Heart left ventricle (tissue), 13 donors: ENCODE results near the gene TUBB2A.

Experiments used
- CTCF ChIP-seq, 12 donors: fragments of 200-600 bp; sonication (generic) in 4 of 12; IDR thresholded peaks; one replicate each; pipeline versions ENCODE4 v1.5.0 to v1.8.0; 2018 to 2022; ENCODE audit warnings: antibody characterized with exemption in 12 of 12, mild to moderate bottlenecking in 5 of 12
- POLR2A ChIP-seq, 2 donors: fragments of 450-650 bp; IDR thresholded peaks; one replicate each; pipeline ENCODE4 v1.6.1; 2017; ENCODE audit warnings: antibody characterized with exemption in 2 of 2, mild to moderate bottlenecking in 2 of 2, moderate library complexity in 2 of 2
- donor health status: ischemic (EF 13 %, LVEDD 7.1; RV severe dilation, severe dysfunction).
- donor health status: DM: no; HTN: yes; CAD: no.
- donor health status: DM: no; HTN: no; CAD: no.
- donor health status: ischemic (EF 25% LVEDD 6.9; RV normal size, moderate dysfunction).
- donor health status: ischemic (EF 25% LVEDD 5.7; RV mildly dilated, moderate dysfunction).
- donor health status: ischemic (EF 35%, LVEDD 5.7; RV mildly dilated, moderate dysfunction).
- donor health status: nonischemic (EF 11% LVEDD 7.7; RV severe dilation, severe dysfunction).
- donor health status: DM: yes; HTN: yes; CAD: no.
- donor health status: PGD.
- donor health status: ischemic (EF 29% LVEDD 5.4; RV normal size, mild dysfunction).
- donor health status: nonischemic (EF 23%, LVEDD 6.1; RV moderate dilation, normal function).

- TF ChIP-seq CTCF (IDR thresholded peaks at IDR 0.05) = no peak
- no peak for TF ChIP-seq POLR2A (IDR thresholded peaks at IDR 0.05)
Measured at GRCh38 chr6:3175715-3176402, 18.5 kb upstream of the TUBB2A start.
